ENCODE data around the gene BTN2A1. TPM values are rescaled to one million over a fixed set of nuclear protein-coding genes. Genes with fewer than 3 reads are reported as not detected.

The BTN2A1 gene
- total RNA-seq, 2 donors from 2014 or later = 17.8 to 27.8 TPM

- DNase-seq = no peak
- TF ChIP-seq, protein P1, sequence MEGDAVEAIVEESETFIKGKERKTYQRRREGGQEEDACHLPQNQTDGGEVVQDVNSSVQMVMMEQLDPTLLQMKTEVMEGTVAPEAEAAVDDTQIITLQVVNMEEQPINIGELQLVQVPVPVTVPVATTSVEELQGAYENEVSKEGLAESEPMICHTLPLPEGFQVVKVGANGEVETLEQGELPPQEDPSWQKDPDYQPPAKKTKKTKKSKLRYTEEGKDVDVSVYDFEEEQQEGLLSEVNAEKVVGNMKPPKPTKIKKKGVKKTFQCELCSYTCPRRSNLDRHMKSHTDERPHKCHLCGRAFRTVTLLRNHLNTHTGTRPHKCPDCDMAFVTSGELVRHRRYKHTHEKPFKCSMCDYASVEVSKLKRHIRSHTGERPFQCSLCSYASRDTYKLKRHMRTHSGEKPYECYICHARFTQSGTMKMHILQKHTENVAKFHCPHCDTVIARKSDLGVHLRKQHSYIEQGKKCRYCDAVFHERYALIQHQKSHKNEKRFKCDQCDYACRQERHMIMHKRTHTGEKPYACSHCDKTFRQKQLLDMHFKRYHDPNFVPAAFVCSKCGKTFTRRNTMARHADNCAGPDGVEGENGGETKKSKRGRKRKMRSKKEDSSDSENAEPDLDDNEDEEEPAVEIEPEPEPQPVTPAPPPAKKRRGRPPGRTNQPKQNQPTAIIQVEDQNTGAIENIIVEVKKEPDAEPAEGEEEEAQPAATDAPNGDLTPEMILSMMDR (IDR thresholded peaks at IDR 0.05) = no peak
- Histone ChIP-seq H3K36me3 (no peaks in the 10 kb centered on the region), H3K27me3 (no peaks in the 10 kb centered on the region), H3K4me3 (no peak overlapping the region), H3K9ac (ENCODE audit: low read depth in 2 of 2, low read length in 2 of 2) (no peak overlapping the region), H3K9me3 (no peaks in the 10 kb centered on the region), H3K4me1 (peaks cover 7% of the 10 kb centered on the region), H3K27ac (peak overlapping the region; percentile 25)
- intact Hi-C loops (cut with DNase I) = no loop called here
Observed at GRCh38 chr6:26476896-26477295, 19.1 kb downstream of the BTN2A1 start.

DNA sequence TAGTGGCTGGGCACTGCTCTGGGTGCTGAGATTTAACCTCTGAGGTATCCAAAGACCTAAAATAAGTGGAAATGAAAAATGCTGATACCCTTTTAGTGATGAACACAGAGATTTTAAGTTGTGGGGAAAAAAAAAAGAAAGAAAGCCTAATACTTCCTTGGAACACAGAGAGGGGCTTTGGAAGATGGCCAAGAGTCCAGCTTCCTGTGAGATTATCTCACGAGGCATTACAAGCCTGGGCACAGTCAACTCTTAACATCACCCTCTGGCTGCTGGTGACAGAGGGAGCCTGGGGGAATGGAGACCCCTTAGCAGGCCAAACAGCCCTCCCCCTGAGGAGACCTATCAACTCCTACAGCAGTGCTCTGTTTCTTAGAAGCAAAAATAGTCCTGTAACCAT lies 19.7 kb downstream of the BTN2A1 start:
- Histone ChIP-seq H3K9ac (ENCODE audit: low read depth in 2 of 2, low read length in 2 of 2) (no peak overlapping the region), H3K4me3 (no peak overlapping the region), H3K9me3 (no peaks in the 10 kb centered on the region), H3K36me3 (no peaks in the 10 kb centered on the region), H3K27me3 (no peaks in the 10 kb centered on the region), H3K4me1 (peaks cover 7% of the 10 kb centered on the region), H3K27ac (peak overlapping the region; percentile 25)
- TF ChIP-seq, protein P1 (IDR thresholded peaks at IDR 0.05) = no peak
- intact Hi-C loops (cut with DNase I) = no loop called here
- DNase-seq = no peak

GRCh38 chr6:26478100-26478984 lies 20.6 kb downstream of the BTN2A1 start:
- Histone ChIP-seq H3K9ac (ENCODE audit: low read depth in 2 of 2, low read length in 2 of 2) (no peak overlapping the region), H3K9me3 (no peaks in the 10 kb centered on the region), H3K27me3 (no peaks in the 10 kb centered on the region), H3K27ac (no peak overlapping the region), H3K36me3 (no peaks in the 10 kb centered on the region), H3K4me3 (no peak overlapping the region), H3K4me1 (peaks cover 7% of the 10 kb centered on the region)
- no peak for DNase-seq
- TF ChIP-seq, protein P1 (IDR thresholded peaks at IDR 0.05) = no peak
- intact Hi-C loops (cut with DNase I) = no loop called here

GRCh38 chr6:26478985-26479278 lies 21.2 kb downstream of the BTN2A1 start:
- peaks cover 7% of the 10 kb centered on the region for H3K4me1 ChIP-seq
- H3K9me3 ChIP-seq = no peaks in the 10 kb centered on the region
- H3K36me3 ChIP-seq = no peaks in the 10 kb centered on the region
- intact Hi-C loops (cut with DNase I) = no loop called here
- no peak overlapping the region for H3K4me3 ChIP-seq
- no peak overlapping the region for H3K27ac ChIP-seq
- TF ChIP-seq, protein P1 (IDR thresholded peaks at IDR 0.05) = no peak
- no peak overlapping the region for H3K9ac ChIP-seq (ENCODE audit: low read depth in 2 of 2, low read length in 2 of 2)
- no peaks in the 10 kb centered on the region for H3K27me3 ChIP-seq
- no peak for DNase-seq

GRCh38 chr6:26482338-26482737 lies 24.6 kb downstream of the BTN2A1 start:
- H3K4me3 ChIP-seq = no peak overlapping the region
- H3K27me3 ChIP-seq = no peaks in the 10 kb centered on the region
- DNase-seq = no peak
- H3K36me3 ChIP-seq = no peaks in the 10 kb centered on the region
- H3K9me3 ChIP-seq = no peaks in the 10 kb centered on the region
- TF ChIP-seq, protein P1 (IDR thresholded peaks at IDR 0.05) = no peak
- no peaks in the 10 kb centered on the region for H3K4me1 ChIP-seq
- intact Hi-C loops (cut with DNase I) = no loop called here
- H3K27ac ChIP-seq = no peak overlapping the region
- H3K9ac ChIP-seq (ENCODE audit: low read depth in 2 of 2, low read length in 2 of 2) = no peak overlapping the region
